Osteocyte (in vitro differentiated cells): ENCODE data around the gene SRGAP1. TPM values are rescaled to one million over a fixed set of nuclear protein-coding genes. Genes with fewer than 3 reads are reported as not detected.

ENCODE experiments used
- DNase-seq: peaks from one replicate; pipeline ENCODE4 v3.0.0; 2021; ENCODE audit warnings: mixed read lengths; ENCODE audit not compliant: unreplicated experiment; ENCODE audit errors: extremely low spot score
- H3K27ac Mint-ChIP-seq: one replicate; pipeline ENCODE4 v1.8.0; 2021; ENCODE audit warnings: mild to moderate bottlenecking, mixed read lengths; ENCODE audit not compliant: unreplicated experiment
- H3K27me3 Mint-ChIP-seq: one replicate; pipeline ENCODE4 v1.8.0; 2021; ENCODE audit warnings: mixed read lengths; ENCODE audit not compliant: unreplicated experiment
- H3K36me3 Mint-ChIP-seq: one replicate; pipeline ENCODE4 v1.8.0; 2021; ENCODE audit warnings: mixed read lengths; ENCODE audit not compliant: unreplicated experiment
- H3K4me1 Mint-ChIP-seq: one replicate; pipeline ENCODE4 v1.8.0; 2021; ENCODE audit warnings: mixed read lengths; ENCODE audit not compliant: unreplicated experiment
- H3K4me3 Mint-ChIP-seq: one replicate; pipeline ENCODE4 v1.8.0; 2021; ENCODE audit warnings: mild to moderate bottlenecking, moderate library complexity, mixed read lengths; ENCODE audit not compliant: unreplicated experiment
- H3K9me3 Mint-ChIP-seq: one replicate; pipeline ENCODE4 v1.8.0; 2021; ENCODE audit warnings: mixed read lengths; ENCODE audit not compliant: unreplicated experiment
- CTCF ChIP-seq: fragments of 200-600 bp; sonication (generic); IDR thresholded peaks from 2 replicates; pipeline ENCODE4 v1.5.0; 2021; ENCODE audit warnings: antibody characterized with exemption, mild to moderate bottlenecking, moderate library complexity
- total RNA-seq: library from RNA; stranded (reverse); gene quantifications from 2 replicates; pipeline ENCODE4 v1.2.1, GENCODE V29; 2021

Gene SRGAP1
- total RNA-seq, 1 donor from 2014 or later, result 11.0 TPM

DNA sequence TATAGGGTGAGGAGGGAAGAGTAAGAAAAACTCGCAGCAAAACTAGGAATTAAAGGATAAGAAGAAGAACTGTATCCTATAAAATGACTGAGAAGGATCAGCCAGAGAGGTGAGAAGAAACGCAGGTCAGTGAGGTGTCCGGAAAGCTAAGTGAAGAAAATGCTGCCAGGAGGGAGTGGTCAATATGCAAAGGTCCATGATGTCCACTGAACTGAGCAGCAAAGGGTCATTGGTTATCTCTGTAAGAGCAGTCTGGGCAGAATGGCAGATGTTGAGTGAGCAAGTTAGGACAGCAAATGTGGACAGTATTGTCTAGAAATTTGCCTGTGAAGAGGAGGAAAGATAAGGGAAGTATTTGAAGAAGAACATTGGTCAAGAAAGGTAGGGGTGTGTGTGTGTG lies 155.4 kb downstream of the SRGAP1 start:
- no peaks in the 10 kb centered on the region for H3K27me3 Mint-ChIP-seq
- H3K9me3 Mint-ChIP-seq, result peaks cover 5% of the 10 kb centered on the region
- peaks cover 27% of the 10 kb centered on the region for H3K36me3 Mint-ChIP-seq
- no peak overlapping the region for H3K4me3 Mint-ChIP-seq
- peaks cover 3% of the 10 kb centered on the region for H3K4me1 Mint-ChIP-seq
- no peak overlapping the region for H3K27ac Mint-ChIP-seq
- DNase-seq, result no peak
- no peak for TF ChIP-seq CTCF

DNA sequence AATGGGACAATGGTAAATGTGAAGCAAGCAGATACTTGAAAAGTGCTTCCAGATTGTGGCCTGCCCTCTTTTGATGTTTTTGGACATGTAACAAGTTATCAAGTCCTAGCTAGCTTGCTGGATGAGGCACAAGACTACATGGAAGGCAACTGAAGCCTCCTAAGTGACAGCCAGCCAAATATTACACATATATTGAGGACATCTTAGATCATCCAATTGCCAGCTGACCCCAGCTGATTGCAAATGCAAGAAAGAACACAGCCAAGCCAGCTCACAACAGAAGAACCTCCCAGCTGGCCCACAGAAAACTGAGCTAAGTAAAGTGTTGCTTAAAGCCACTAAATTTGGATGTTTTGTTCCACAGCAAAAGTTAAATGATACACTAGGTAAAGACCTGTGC lies 156.9 kb downstream of the SRGAP1 start:
- H3K27ac Mint-ChIP-seq, result no peak overlapping the region
- no peaks in the 10 kb centered on the region for H3K27me3 Mint-ChIP-seq
- no peak overlapping the region for H3K4me3 Mint-ChIP-seq
- no peak for TF ChIP-seq CTCF
- H3K36me3 Mint-ChIP-seq, result peaks cover 27% of the 10 kb centered on the region
- no peak for DNase-seq
- H3K4me1 Mint-ChIP-seq, result peaks cover 12% of the 10 kb centered on the region
- H3K9me3 Mint-ChIP-seq, result peaks cover 5% of the 10 kb centered on the region

DNA sequence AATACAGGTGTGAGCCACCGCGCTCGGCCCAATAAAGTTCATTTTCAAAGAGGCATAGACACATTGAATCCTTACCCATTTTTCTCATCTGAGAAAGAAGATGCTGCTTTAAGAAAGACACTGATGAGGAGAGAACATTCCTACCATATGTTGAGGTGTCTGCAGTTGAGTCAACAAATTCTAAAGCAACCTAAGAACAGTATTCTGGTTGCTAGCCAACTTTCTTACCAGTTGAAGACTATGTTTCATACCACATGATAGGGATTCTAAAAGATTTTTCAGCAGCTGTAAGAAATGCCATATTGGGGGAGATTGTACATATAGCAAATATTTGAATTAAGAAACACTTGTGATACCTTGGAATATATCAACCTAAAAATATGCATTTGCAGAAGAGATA lies 160.1 kb downstream of the SRGAP1 start:
- H3K9me3 Mint-ChIP-seq, result peaks cover 5% of the 10 kb centered on the region
- no peak for TF ChIP-seq CTCF
- H3K27ac Mint-ChIP-seq, result no peak overlapping the region
- H3K4me1 Mint-ChIP-seq, result peaks cover 21% of the 10 kb centered on the region
- DNase-seq, result no peak
- no peak overlapping the region for H3K4me3 Mint-ChIP-seq
- H3K27me3 Mint-ChIP-seq, result no peaks in the 10 kb centered on the region
- H3K36me3 Mint-ChIP-seq, result peaks cover 23% of the 10 kb centered on the region

- Mint-ChIP-seq H3K27ac (peak overlapping the region; percentile 33), H3K4me3 (no peak overlapping the region), H3K4me1 (peaks cover 30% of the 10 kb centered on the region), H3K27me3 (no peaks in the 10 kb centered on the region), H3K36me3 (peaks cover 14% of the 10 kb centered on the region), H3K9me3 (peaks cover 5% of the 10 kb centered on the region)
- DNase-seq, result no peak
- no peak for TF ChIP-seq CTCF
These were observed 161.8 kb downstream of the SRGAP1 start for GRCh38 chr12:64006211-64006825.

GRCh38 chr12:64007853-64008252 lies 163.4 kb downstream of the SRGAP1 start:
- peaks cover 6% of the 10 kb centered on the region for H3K36me3 Mint-ChIP-seq
- no peaks in the 10 kb centered on the region for H3K27me3 Mint-ChIP-seq
- TF ChIP-seq CTCF, result no peak
- peaks cover 30% of the 10 kb centered on the region for H3K4me1 Mint-ChIP-seq
- no peak overlapping the region for H3K27ac Mint-ChIP-seq
- H3K4me3 Mint-ChIP-seq, result no peak overlapping the region
- DNase-seq, result no peak
- peaks cover 5% of the 10 kb centered on the region for H3K9me3 Mint-ChIP-seq
